ENCODE data around the gene ARFRP1. TPM values are rescaled to one million over a fixed set of nuclear protein-coding genes. Genes with fewer than 3 reads are reported as not detected.

Gene ARFRP1
- total RNA-seq, 1 donor from 2014 or later, result 46.1 TPM

- no peaks in the 10 kb centered on the region for H3K9me3 Mint-ChIP-seq (ENCODE audit: unreplicated experiment)
- no peaks in the 10 kb centered on the region for H3K4me1 Mint-ChIP-seq (ENCODE audit: unreplicated experiment)
- no peak overlapping the region for H3K4me3 Mint-ChIP-seq (ENCODE audit: unreplicated experiment)
- no peak for TF ChIP-seq CTCF (IDR thresholded peaks at IDR 0.05)
- H3K27ac Mint-ChIP-seq (ENCODE audit: unreplicated experiment), result no peak overlapping the region
- H3K27me3 Mint-ChIP-seq (ENCODE audit: unreplicated experiment), result no peaks in the 10 kb centered on the region
- DNase-seq (ENCODE audit: extremely low spot score, unreplicated experiment), result no peak
- H3K36me3 Mint-ChIP-seq (ENCODE audit: unreplicated experiment), result peaks cover 7% of the 10 kb centered on the region
These were observed 30.3 kb upstream of the ARFRP1 start for GRCh38 chr20:63737945-63738686.

- Mint-ChIP-seq H3K4me1 (ENCODE audit: unreplicated experiment) (no peaks in the 10 kb centered on the region), H3K36me3 (ENCODE audit: unreplicated experiment) (peaks cover 7% of the 10 kb centered on the region), H3K27me3 (ENCODE audit: unreplicated experiment) (no peaks in the 10 kb centered on the region), H3K9me3 (ENCODE audit: unreplicated experiment) (no peaks in the 10 kb centered on the region), H3K27ac (ENCODE audit: unreplicated experiment) (no peak overlapping the region), H3K4me3 (ENCODE audit: unreplicated experiment) (no peak overlapping the region)
- no peak for DNase-seq (ENCODE audit: extremely low spot score, unreplicated experiment)
- no peak for TF ChIP-seq CTCF (IDR thresholded peaks at IDR 0.05)
These were observed 29.8 kb upstream of the ARFRP1 start for GRCh38 chr20:63737695-63737944.

- H3K36me3 Mint-ChIP-seq (ENCODE audit: unreplicated experiment), result peaks cover 7% of the 10 kb centered on the region
- no peaks in the 10 kb centered on the region for H3K9me3 Mint-ChIP-seq (ENCODE audit: unreplicated experiment)
- H3K4me3 Mint-ChIP-seq (ENCODE audit: unreplicated experiment), result no peak overlapping the region
- H3K27ac Mint-ChIP-seq (ENCODE audit: unreplicated experiment), result no peak overlapping the region
- no peaks in the 10 kb centered on the region for H3K4me1 Mint-ChIP-seq (ENCODE audit: unreplicated experiment)
- H3K27me3 Mint-ChIP-seq (ENCODE audit: unreplicated experiment), result no peaks in the 10 kb centered on the region
- no peak for TF ChIP-seq CTCF (IDR thresholded peaks at IDR 0.05)
- DNase-seq (ENCODE audit: extremely low spot score, unreplicated experiment), result no peak
These were observed 29.3 kb upstream of the ARFRP1 start for GRCh38 chr20:63736893-63737694.

GRCh38 chr20:63735859-63736718, 28.3 kb upstream of the ARFRP1 start, which contains the start of gene LIME1:
TSS of gene LIME1 (plus strand) at chr20:63736664. CDS start at chr20:63737550, 886 bp downstream.
- TF ChIP-seq CTCF (IDR thresholded peaks at IDR 0.05), result no peak
- peaks cover 7% of the 10 kb centered on the region for H3K36me3 Mint-ChIP-seq (ENCODE audit: unreplicated experiment)
- DNase-seq (ENCODE audit: extremely low spot score, unreplicated experiment), result no peak
- H3K27ac Mint-ChIP-seq (ENCODE audit: unreplicated experiment), result no peak within 1 kb of the TSS
- no peak within 1 kb of the TSS for H3K4me3 Mint-ChIP-seq (ENCODE audit: unreplicated experiment)
- H3K4me1 Mint-ChIP-seq (ENCODE audit: unreplicated experiment), result no peaks in the 10 kb centered on the region
- no peaks in the 10 kb centered on the region for H3K27me3 Mint-ChIP-seq (ENCODE audit: unreplicated experiment)
- no peaks in the 10 kb centered on the region for H3K9me3 Mint-ChIP-seq (ENCODE audit: unreplicated experiment)

Data from osteocyte (in vitro differentiated cells).